RPMI8226 (cell line): Measurements from ENCODE around the gene GUCA1C.

Source experiments
- DNase-seq: peaks from one replicate; pipeline ENCODE4 v3.0.0-alpha.2; 2015

Gene GUCA1C

GRCh38 chr3:108899530-108899929 lies 54.1 kb downstream of the GUCA1C start:
- no peak for DNase-seq

- no peak for DNase-seq
Observed at GRCh38 chr3:108897883-108898282, 55.8 kb downstream of the GUCA1C start.

GRCh38 chr3:108894981-108895380 lies 58.7 kb downstream of the GUCA1C start:
- DNase-seq: no peak

- no peak for DNase-seq
Observed at GRCh38 chr3:108891833-108892232, 61.8 kb downstream of the GUCA1C start.

GRCh38 chr3:108887777-108888176 lies 65.9 kb downstream of the GUCA1C start:
- no peak for DNase-seq

- DNase-seq: no peak
Observed at GRCh38 chr3:108887121-108887520, 66.6 kb downstream of the GUCA1C start.

GRCh38 chr3:108883373-108883772 lies 70.3 kb downstream of the GUCA1C start:
- DNase-seq: no peak

GRCh38 chr3:108882762-108883161 lies 70.9 kb downstream of the GUCA1C start:
- DNase-seq: no peak

GRCh38 chr3:108879915-108880314 lies 73.8 kb downstream of the GUCA1C start:
- peak; percentile 35 for DNase-seq

GRCh38 chr3:108877901-108878300 lies 75.8 kb downstream of the GUCA1C start:
- DNase-seq: no peak

- no peak for DNase-seq
Observed at GRCh38 chr3:108863799-108864135, 89.9 kb downstream of the GUCA1C start.

GRCh38 chr3:108862865-108863798 lies 90.5 kb downstream of the GUCA1C start:
- no peak for DNase-seq

GRCh38 chr3:108861401-108861800 lies 92.3 kb downstream of the GUCA1C start:
- no peak for DNase-seq
